DMS114 treated with DMSO at 0.1 percent for 48 hours (cell line): Measurements from ENCODE around the gene KRT27.
"Not testable (repeated sequence)": the region's sequence is repeated elsewhere in the genome, so short reads cannot be mapped to it uniquely, and the experiment has no call there.

ENCODE experiments used
- DNase-seq: peaks from one replicate; lab custom pipeline; 2025; ENCODE audit not compliant: unreplicated experiment; lab: John Stamatoyannopoulos, UW

The KRT27 gene, protein sequence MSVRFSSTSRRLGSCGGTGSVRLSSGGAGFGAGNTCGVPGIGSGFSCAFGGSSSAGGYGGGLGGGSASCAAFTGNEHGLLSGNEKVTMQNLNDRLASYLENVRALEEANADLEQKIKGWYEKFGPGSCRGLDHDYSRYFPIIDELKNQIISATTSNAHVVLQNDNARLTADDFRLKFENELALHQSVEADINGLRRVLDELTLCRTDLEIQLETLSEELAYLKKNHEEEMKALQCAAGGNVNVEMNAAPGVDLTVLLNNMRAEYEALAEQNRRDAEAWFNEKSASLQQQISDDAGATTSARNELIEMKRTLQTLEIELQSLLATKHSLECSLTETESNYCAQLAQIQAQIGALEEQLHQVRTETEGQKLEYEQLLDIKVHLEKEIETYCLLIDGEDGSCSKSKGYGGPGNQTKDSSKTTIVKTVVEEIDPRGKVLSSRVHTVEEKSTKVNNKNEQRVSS

GRCh38 chr17:40782450-40782849 lies at the start of gene KRT27:
KRT27 (minus strand) TSS chr17:40782550; CDS start chr17:40782493, 57 bp downstream.
- no peak for DNase-seq

DNA sequence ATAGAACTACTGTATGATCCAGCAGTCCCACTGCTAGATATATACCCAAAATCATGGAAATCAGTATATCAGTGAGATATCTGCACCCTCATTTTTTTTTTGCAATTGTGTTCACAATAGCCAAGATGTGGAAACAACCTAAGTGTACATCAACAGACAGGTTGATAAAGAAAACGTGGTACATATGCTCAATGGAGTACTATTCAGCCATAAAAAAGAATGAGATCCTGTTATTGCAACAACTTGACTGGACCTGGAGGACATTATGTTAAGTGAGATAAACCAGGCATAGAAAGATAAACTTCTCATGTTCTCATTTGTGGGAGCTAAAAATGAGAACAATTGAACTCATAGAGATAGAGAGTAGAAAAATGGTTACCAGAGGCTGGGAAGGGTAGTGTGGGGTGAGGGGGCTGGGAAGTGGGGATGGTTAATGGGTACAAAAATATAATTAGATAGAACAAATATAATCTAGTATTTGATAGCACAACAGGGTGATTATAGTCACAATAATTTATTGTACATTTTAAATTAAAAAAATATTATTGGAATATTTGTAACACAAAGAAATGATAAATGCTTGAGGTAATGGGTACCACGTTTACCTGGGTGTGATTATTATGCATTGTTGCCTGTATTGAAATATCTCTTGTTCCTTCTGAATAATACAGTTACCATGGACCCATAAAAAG lies 47.9 kb upstream of the KRT27 start:
- no peak for DNase-seq

DNA sequence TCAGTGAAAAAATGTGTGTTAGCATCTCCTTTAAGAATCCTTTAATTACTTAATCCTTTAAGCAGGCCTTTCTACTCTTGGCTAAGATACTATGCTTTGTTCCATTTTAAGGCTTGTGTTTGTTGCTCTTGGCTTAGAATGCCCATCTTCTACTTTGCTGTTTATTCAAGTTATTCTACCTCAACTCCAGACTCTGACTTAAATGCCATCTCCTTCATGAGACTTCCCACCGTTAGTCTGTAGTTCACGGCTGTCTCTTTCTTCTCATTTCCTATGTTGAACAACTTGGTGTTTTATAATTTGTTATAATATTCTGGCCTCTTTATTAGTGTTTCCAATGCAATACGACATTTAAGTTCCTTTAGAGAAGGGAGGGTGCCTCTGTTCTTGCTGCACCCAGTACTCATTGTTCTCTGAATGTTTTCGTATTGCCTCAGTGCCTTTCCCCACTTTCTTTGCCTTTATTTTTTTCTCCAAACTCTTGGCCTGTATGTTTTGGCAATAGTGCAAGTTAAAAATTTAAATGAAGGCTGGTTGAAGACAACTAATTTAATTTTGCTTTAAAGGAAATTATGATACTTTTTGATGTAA lies 46.2 kb upstream of the KRT27 start:
- no peak for DNase-seq

DNA sequence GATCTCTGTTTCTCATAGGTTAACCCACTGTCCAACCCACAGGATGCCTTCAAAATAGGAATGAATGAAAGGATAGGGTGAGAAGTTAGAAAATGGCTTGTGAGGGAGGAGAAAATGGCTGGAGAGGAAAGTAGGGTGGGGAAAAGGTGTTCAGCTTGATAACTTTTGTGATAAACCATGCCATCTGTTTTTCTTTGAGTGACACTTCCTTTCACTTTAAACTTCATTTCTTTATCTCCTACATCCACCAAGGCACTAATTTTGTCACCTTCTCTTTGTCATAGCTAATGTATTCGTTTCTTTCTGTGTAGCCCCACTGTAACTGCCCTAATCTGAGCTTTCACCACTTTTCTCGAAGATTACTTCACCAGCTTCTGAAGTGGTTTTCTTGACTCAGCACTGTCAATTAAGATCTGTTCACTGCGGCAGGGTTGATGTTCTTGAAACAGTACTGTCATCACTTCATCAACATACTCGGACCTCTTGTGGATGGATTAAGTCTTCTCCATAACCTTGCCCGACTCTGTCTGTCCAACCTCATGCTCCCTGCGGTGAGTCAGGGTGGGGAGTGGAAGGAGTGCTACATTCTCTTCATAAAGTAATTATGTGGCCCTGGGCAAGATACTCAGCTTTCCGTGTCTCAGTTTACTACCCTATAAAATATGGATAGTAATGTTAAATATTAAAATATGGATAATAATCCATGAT lies 45.5 kb upstream of the KRT27 start:
- DNase-seq = no peak

GRCh38 chr17:40825599-40825998 lies 43.2 kb upstream of the KRT27 start:
- no peak for DNase-seq

DNA sequence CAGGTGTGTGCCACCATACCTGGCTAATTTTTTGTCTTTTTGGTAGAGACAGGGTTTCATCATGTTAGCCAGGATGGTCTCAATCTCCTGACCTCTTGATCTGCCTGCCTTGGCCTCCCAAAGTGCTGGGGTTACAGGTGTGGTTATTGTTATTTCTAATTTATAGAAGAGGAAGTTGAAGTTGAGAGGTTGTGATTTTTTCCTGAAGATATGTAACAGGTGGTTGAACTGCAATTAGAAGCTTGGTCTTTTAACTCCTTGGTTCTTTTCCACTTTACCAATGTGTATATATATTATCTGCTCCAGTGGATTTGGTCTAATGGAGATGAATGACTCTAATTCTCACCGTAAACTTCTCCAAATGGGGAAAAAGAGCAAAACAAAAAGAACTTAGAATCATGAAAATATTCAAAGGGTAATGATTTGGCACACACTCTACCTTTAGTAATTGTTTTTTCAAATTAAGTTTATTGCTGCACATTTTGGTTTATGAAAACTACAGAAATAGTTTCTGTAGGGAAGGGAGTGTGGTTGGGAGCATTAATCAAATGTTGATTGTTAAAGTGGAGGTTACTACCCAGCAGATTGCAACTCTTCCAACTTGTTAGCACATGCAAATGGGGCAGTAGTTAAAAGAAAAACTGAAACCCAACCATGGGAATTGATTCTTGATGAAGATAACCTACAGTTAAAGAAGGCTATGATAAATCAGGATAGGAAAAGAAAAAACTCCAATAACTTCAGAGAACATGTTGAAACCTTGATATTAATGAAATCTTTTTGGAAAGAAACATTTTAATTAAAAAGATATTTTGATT lies 41.9 kb upstream of the KRT27 start:
- DNase-seq = no peak

- DNase-seq = no peak
These were observed 39.9 kb upstream of the KRT27 start, which contains the start of gene KRT10 for GRCh38 chr17:40822132-40822812. KRT10 (minus strand) TSS chr17:40822614; CDS start chr17:40822585, 29 bp downstream.

DNA sequence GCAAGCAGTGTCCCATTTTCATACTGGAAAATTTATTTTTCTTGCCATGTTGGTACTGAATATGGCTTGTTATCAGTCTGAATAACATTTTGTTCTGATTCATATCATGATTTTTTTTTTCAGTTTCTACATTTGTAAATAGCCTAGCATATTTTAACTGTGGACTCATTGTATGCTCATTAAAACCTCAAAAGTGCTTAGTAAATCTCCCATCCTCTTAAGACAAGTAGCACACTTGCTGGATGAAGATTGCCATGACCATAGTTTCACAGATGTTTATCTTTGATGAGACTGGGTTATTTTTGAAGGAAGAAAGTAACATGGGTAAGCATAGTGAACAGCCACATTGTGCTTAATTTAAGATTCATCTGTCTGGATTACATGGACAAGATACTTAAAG lies 39.2 kb upstream of the KRT27 start:
- DNase-seq = no peak

DNA sequence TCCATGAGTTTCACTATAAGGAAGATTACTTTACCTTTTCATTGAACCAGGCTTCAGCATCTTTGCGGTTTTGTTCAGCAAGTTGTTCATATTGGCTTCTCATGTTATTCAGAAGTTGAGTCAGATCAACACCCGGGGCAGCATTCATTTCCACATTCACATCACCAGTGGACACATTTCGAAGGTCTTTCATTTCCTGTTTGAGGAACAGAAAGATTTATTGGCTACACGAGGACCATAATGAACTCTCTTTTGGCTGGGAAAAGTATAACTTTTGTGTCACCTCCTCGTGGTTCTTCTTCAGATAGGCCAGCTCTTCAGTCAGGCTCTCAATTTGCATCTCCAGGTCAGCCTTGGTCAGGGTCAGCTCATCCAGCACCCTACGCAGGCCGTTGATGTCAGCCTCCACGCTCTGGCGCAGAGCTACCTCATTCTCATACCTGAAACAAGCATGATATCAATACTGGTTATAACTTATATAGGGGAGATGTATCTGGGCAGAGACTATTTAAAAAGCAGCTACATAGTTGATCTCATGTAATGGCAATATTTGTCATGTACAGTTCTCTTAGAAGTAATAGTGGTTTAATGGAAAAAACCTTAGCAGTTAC lies 38.0 kb upstream of the KRT27 start:
- no peak for DNase-seq

DNA sequence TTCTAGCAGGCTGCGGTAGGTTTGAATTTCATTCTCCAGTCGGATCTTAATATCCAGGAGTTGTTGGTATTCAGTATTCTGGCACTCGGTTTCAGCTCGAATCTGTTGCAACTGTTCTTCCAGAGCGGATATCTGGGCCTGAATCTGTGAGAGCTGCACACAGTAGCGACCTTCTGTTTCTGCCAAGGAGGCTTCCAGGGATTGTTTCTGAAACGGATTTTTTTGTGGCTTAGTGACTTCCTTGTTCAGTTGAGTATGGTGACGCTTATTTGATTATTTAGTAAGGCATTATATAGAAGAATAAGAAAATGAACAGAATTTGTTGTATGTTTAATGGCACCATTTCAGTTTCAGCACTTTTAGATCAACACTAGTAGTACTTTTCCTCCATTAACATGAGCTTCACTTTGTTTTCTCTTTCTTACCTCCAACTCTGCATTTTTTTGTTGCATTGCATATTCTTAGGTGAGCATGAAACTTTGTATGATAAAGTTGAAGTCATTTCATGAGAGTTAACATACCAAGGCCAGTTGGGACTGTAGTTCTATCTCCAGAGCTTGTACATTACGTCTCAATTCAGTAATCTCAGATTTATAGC lies 37.3 kb upstream of the KRT27 start:
- no peak for DNase-seq

DNA sequence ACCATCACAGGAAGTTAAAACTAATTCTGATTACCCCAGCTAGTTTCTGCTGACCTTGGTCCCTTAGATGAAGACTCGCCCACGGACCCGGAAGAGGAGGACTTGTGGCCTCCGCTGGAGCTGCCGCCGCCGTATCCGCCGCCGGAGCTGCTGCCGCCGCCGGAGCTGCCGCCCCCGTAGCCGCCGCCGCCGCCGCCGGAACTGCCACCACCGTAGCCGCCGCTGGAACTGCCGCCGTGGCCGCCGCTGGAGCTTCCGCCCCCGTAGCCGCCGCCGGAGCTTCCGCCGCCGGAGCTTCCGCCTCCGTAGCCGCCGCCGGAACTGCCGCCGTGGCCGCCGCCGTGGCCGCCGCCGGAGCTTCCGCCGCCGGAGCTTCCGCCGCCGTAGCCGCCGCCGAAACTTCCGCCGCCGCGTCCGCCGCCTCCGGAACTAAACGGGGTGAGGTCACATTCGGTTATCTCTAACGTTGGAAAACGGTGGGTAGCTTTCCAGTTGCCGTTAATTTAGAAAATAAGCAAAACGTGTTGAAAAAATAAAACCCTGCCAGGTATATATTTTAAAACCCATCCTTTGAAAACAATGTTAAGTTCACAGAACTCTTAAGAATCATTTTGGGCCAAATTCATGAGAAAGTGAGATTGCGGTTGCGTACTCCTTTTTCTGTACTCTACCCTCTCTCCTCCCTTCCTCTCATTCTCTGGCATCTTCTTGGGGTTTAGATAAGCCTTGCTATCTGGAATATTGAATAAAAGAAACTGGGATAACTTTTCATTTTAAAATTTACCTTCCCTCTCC lies 36.6 kb upstream of the KRT27 start:
- peak; percentile 59 for DNase-seq

GRCh38 chr17:40818343-40818732 lies 36.0 kb upstream of the KRT27 start:
- no peak for DNase-seq

- no peak for DNase-seq
These were observed 34.8 kb upstream of the KRT27 start for GRCh38 chr17:40817103-40817682.

DNA sequence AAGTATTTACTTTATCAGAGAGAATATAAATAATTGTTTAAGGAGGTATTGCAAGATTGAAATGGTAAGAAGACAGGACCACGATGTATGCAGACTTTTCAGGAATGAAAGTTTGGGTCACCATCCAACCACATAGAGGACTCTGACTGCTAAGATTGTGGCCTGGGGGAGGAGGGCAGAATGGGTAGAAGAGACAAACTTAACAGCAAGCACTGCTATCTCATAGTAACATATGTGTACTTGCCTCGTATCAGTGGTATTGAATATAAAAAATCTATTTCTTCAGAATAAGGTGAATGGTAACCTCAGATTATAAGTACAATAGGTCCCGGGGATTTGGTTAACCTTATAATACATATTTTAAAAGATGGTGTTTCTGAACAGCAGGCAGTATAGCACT lies 34.2 kb upstream of the KRT27 start:
- DNase-seq = no peak

DNA sequence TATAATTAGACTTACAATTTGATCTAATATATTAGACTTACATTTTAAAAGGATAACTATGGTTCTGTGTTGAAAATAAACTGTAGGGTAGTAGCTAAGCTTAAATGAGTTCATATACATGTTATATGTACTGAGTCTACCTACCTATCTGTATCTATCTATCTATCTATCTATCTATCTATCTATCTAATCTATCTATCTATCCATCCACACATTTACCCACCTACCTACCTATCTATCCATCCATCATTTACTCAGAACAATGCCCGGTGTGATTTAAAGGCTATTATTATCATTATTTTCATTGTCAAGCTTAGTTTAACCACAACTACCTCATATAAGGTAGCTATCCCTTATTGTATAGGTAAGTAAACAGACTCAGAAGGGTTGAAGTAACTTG lies 33.0 kb upstream of the KRT27 start:
- DNase-seq = no peak

DNA sequence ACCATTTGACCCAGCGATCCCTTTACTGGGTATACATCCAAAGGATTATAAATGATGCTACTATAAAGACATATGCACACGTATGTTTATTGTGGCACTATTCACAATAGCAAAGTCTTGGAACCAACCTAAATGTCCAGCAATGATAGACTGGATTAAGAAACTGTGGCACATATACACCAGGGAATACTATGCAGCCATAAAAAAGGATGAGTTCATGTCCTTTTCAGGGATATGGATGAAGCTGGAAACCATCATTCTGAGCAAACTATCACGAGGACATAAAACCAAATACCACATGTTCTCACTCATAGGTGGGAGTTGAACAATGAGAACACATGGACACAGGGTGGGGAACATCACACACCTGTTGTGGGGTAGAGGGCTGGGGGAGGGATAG lies 32.3 kb upstream of the KRT27 start:
- DNase-seq = not testable (repeated sequence)

DNA sequence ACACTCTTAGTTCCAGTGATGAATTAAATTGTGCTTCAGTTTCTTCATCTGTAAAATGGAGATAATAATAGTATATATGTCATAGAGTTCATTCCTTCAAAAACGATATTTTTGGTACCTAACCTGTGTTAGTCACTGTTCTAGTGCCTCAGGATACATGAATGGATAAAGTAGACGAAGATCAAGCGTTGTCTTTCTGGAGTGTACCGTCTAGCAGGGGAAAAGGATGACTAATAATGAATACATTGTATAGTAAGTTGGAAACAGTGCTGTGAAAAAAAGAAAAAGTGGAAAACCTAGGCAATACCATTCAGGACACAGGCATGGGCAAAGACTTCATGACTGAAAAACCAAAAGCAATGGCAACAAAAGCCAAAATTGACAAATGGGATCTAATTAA lies 31.5 kb upstream of the KRT27 start:
- DNase-seq = no peak

GRCh38 chr17:40812639-40813038 lies 30.3 kb upstream of the KRT27 start:
- DNase-seq = no peak
